NCI-H2196 treated with DMSO at 0.1 percent for 48 hours (cell line): ENCODE results near the gene AKT2.

Source experiments
- DNase-seq: peaks from one replicate; lab custom pipeline; 2025; ENCODE audit not compliant: unreplicated experiment; lab: John Stamatoyannopoulos, UW

Gene AKT2

GRCh38 chr19:40192758-40193586 is 92.2 kb downstream of the AKT2 start:
- DNase-seq, result no peak

DNA sequence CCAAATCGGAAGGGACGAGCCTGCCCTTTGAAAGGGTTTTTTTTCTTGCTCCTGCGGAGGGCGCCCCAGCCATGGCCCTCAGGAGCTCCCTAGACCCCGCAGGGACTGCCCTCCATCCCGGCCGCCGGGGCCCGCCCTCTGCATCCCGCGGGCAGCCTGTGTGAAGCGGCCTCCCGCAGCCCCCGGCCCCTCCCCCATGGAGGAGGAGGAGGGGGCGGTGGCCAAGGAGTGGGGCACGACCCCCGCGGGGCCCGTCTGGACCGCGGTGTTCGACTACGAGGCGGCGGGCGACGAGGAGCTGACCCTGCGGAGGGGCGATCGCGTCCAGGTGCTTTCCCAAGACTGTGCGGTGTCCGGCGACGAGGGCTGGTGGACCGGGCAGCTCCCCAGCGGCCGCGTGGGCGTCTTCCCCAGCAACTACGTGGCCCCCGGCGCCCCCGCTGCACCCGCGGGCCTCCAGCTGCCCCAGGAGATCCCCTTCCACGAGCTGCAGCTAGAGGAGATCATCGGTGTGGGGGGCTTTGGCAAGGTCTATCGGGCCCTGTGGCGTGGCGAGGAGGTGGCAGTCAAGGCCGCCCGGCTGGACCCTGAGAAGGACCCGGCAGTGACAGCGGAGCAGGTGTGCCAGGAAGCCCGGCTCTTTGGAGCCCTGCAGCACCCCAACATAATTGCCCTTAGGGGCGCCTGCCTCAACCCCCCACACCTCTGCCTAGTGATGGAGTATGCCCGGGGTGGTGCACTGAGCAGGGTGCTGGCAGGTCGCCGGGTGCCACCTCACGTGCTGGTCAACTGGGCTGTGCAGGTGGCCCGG is 93.1 kb downstream of the AKT2 start:
- no peak for DNase-seq

GRCh38 chr19:40190891-40191835 is 94.0 kb downstream of the AKT2 start, which contains the start of gene MAP3K10:
TSS of gene MAP3K10 (plus strand) at chr19:40191426. CDS start at chr19:40192032, 606 bp downstream.
- peak; percentile 7 for DNase-seq

GRCh38 chr19:40184273-40184672 is 100.9 kb downstream of the AKT2 start:
- no peak for DNase-seq
